ENCODE measurements around the gene TMEM253. TPM values are rescaled to one million over a fixed set of nuclear protein-coding genes. Genes with fewer than 3 reads are reported as not detected.

The TMEM253 gene
- total and polyA plus RNA-seq, 2 donors (not counting 1 experiment from before 2014, with no cell fraction given) = 0.11 TPM; not detected in 1

GRCh38 chr14:21112255-21112654, 11.4 kb downstream of the TMEM253 start:
- no peak for DNase-seq (ENCODE audit: low read depth in 2 of 2)
- H4K20me1 ChIP-seq (ENCODE audit: control insufficient read depth, extremely low read depth, insufficient read depth, low read length) = no peaks in the 10 kb centered on the region
- no peak overlapping the region for H3K9ac ChIP-seq (ENCODE audit: insufficient read depth, low read length)
- peaks cover 7% of the 10 kb centered on the region for H3K27me3 ChIP-seq (ENCODE audit: control insufficient read depth, insufficient read depth, low read length)
- H3K4me3 ChIP-seq (replicated peaks in 1 of 4; ENCODE audit: control extremely low read depth in 1 of 4, insufficient read depth in 1 of 4, low read depth in 3 of 4, low read length in 4 of 4) = no peak overlapping the region
- no peaks in the 10 kb centered on the region for H3K79me2 ChIP-seq (ENCODE audit: control insufficient read depth, insufficient read depth, low read length)
- no peak overlapping the region for H3K27ac ChIP-seq (ENCODE audit: insufficient read depth, low read length)
- TF ChIP-seq EZH2 (IDR thresholded peaks at IDR 0.05; ENCODE audit: low read length, missing control alignments) (no peak), CTCF (conservative IDR thresholded peaks at IDR 0.05 in 1 of 2, IDR thresholded peaks at IDR 0.05 in 1 of 2; ENCODE audit: low read depth in 1 of 2, low read length in 2 of 2) (no peak)
- no peak overlapping the region for H3K4me2 ChIP-seq (ENCODE audit: extremely low read depth, insufficient read depth, low read length)
- no peaks in the 10 kb centered on the region for H3K9me3 ChIP-seq (ENCODE audit: control insufficient read depth, insufficient read depth, low read depth, low read length)
- H2AFZ ChIP-seq (ENCODE audit: low read length) = no peak overlapping the region
- no peaks in the 10 kb centered on the region for H3K4me1 ChIP-seq (ENCODE audit: control insufficient read depth, extremely low read depth, insufficient read depth, low read length)
- no peaks in the 10 kb centered on the region for H3K36me3 ChIP-seq (ENCODE audit: control insufficient read depth, insufficient read depth, low read length)

DNA sequence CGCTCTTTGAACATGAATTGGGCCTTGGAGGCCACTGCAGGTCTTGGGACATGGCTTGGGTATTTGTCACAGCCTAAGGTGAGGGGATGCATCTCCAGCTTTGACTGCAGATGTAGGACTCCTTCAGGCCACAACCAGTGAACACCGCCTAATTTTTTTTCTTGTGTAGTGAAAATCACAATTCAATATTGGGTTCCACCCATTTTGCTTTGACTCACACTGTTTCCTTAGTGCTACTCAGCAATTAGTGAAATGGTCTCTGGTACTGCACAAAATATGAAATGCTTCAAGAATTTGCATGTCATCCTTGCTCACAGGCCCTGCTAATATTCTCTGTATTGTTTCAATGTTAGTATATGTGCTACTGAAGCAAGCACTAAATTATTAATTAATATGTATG, 12.5 kb downstream of the TMEM253 start:
- Histone ChIP-seq H3K79me2 (ENCODE audit: control insufficient read depth, insufficient read depth, low read length) (no peaks in the 10 kb centered on the region), H2AFZ (ENCODE audit: low read length) (no peak overlapping the region), H3K27ac (ENCODE audit: insufficient read depth, low read length) (no peak overlapping the region), H3K36me3 (ENCODE audit: control insufficient read depth, insufficient read depth, low read length) (no peaks in the 10 kb centered on the region), H3K27me3 (ENCODE audit: control insufficient read depth, insufficient read depth, low read length) (peaks cover 7% of the 10 kb centered on the region), H3K4me3 (replicated peaks in 1 of 4; ENCODE audit: control extremely low read depth in 1 of 4, insufficient read depth in 1 of 4, low read depth in 3 of 4, low read length in 4 of 4) (no peak overlapping the region), H3K9ac (ENCODE audit: insufficient read depth, low read length) (no peak overlapping the region), H3K4me2 (ENCODE audit: extremely low read depth, insufficient read depth, low read length) (no peak overlapping the region), H4K20me1 (ENCODE audit: control insufficient read depth, extremely low read depth, insufficient read depth, low read length) (no peaks in the 10 kb centered on the region), H3K4me1 (ENCODE audit: control insufficient read depth, extremely low read depth, insufficient read depth, low read length) (no peaks in the 10 kb centered on the region), H3K9me3 (ENCODE audit: control insufficient read depth, insufficient read depth, low read depth, low read length) (no peaks in the 10 kb centered on the region)
- DNase-seq (ENCODE audit: low read depth in 2 of 2) = no peak
- TF ChIP-seq CTCF (conservative IDR thresholded peaks at IDR 0.05 in 1 of 2, IDR thresholded peaks at IDR 0.05 in 1 of 2; ENCODE audit: low read depth in 1 of 2, low read length in 2 of 2) = no peak

DNA sequence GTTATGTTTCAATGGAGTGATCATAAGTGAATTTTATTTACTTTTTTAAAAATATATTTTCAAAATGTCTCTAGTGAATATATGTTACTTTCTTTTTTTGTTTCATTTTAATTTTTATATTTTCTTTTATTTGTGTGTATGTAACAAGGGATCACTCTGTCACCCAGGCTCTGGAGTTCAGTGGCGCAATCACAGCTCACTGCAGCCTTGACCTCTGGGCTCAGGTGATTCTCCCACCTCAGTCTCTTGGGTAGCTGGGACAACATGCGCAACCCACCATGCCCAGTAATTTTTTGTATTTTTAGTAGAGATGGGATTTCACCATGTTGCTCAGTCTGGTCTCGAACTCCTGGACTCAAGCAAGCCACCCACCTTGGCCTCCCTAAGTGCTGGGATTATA, 18.1 kb downstream of the TMEM253 start:
- Histone ChIP-seq H3K4me2 (ENCODE audit: extremely low read depth, insufficient read depth, low read length) (no peak overlapping the region), H3K9me3 (ENCODE audit: control insufficient read depth, insufficient read depth, low read depth, low read length) (no peaks in the 10 kb centered on the region), H3K4me1 (ENCODE audit: control insufficient read depth, extremely low read depth, insufficient read depth, low read length) (no peaks in the 10 kb centered on the region), H4K20me1 (ENCODE audit: control insufficient read depth, extremely low read depth, insufficient read depth, low read length) (no peaks in the 10 kb centered on the region), H3K9ac (ENCODE audit: insufficient read depth, low read length) (no peak overlapping the region), H3K27me3 (ENCODE audit: control insufficient read depth, insufficient read depth, low read length) (peaks cover 2% of the 10 kb centered on the region), H3K36me3 (ENCODE audit: control insufficient read depth, insufficient read depth, low read length) (no peaks in the 10 kb centered on the region), H3K79me2 (ENCODE audit: control insufficient read depth, insufficient read depth, low read length) (no peaks in the 10 kb centered on the region), H3K4me3 (replicated peaks in 1 of 4; ENCODE audit: control extremely low read depth in 1 of 4, insufficient read depth in 1 of 4, low read depth in 3 of 4, low read length in 4 of 4) (no peak overlapping the region), H2AFZ (ENCODE audit: low read length) (no peak overlapping the region), H3K27ac (ENCODE audit: insufficient read depth, low read length) (no peak overlapping the region)
- TF ChIP-seq EZH2 (IDR thresholded peaks at IDR 0.05; ENCODE audit: low read length, missing control alignments) = no peak
- no peak for TF ChIP-seq CTCF (conservative IDR thresholded peaks at IDR 0.05 in 1 of 2, IDR thresholded peaks at IDR 0.05 in 1 of 2; ENCODE audit: low read depth in 1 of 2, low read length in 2 of 2)
- no peak for DNase-seq (ENCODE audit: low read depth in 2 of 2)
